A549 (cell line): ENCODE measurements around the gene COMMD10.

Experiments used
- BCL3 ChIP-seq: fragments of >200 bp; sonication (Bioruptor Twin); formaldehyde crosslinking; IDR thresholded peaks from 3 replicates; pipeline ENCODE4 v1.6.1; 2016
- CEBPB ChIP-seq, 2 experiments: fragments of >200 bp in 1 of 2; sonication (Bioruptor Twin) in 1 of 2; formaldehyde crosslinking in 1 of 2; IDR thresholded peaks; 2 replicates each; pipeline ENCODE4 v1.6.1; 2012 to 2016
- CTCF ChIP-seq: fragments of >200 bp; sonication (Bioruptor Twin); formaldehyde crosslinking; IDR thresholded peaks from 3 replicates; pipeline ENCODE4 v1.5.1; 2016
- EP300 ChIP-seq, 2 experiments: fragments of >200 bp; sonication (Bioruptor Twin); formaldehyde crosslinking; IDR thresholded peaks; 2 replicates in 1 of 2; 3 replicates in 1 of 2; pipeline ENCODE4 v1.6.1; 2016 to 2017
- HDAC2 ChIP-seq: fragments of 200-600 bp; sonication (generic); IDR thresholded peaks from 2 replicates; pipeline ENCODE4 v1.6.1; 2016
- HMGXB4 ChIP-seq: fragments of 250-450 bp; sonication (Bioruptor Pico); IDR thresholded peaks from 2 replicates; pipeline ENCODE4 v1.5.0; 2021; ENCODE audit warnings: mild to moderate bottlenecking, moderate library complexity, borderline replicate concordance
- MAZ ChIP-seq: fragments of 150-350 bp; IDR thresholded peaks from 2 replicates; pipeline ENCODE4 v1.6.1; 2014; ENCODE audit warnings: antibody characterized with exemption, low read depth, low read length, borderline replicate concordance
- MYC ChIP-seq: IDR thresholded peaks from 2 replicates; pipeline ENCODE4 v1.6.1; 2012; ENCODE audit warnings: mild to moderate bottlenecking, inconsistent platforms, low read length, improper control_type of control experiment, borderline replicate concordance
- POLR2A ChIP-seq: IDR thresholded peaks from 2 replicates; pipeline ENCODE4 v1.6.1; 2012; ENCODE audit warnings: mild to moderate bottlenecking, low read length
- RAD21 ChIP-seq, 2 experiments: fragments of >200 bp in 1 of 2; sonication (Bioruptor Twin) in 1 of 2; formaldehyde crosslinking in 1 of 2; IDR thresholded peaks in 1 of 2; conservative IDR thresholded peaks in 1 of 2; 2 replicates in 1 of 2; 3 replicates in 1 of 2; pipeline ENCODE4 v1.6.1; 2012 to 2018; ENCODE audit warnings: inconsistent platforms in 1 of 2
- SMC3 ChIP-seq: fragments of >200 bp; sonication (Bioruptor Twin); formaldehyde crosslinking; IDR thresholded peaks from 3 replicates; pipeline ENCODE4 v1.6.1; 2018; ENCODE audit warnings: inconsistent platforms
- SREBF2 ChIP-seq: fragments of 450-650 bp; IDR thresholded peaks from 2 replicates; pipeline ENCODE4 v1.6.1; 2014; ENCODE audit warnings: mild to moderate bottlenecking, moderate library complexity
- USF2 ChIP-seq: fragments of 450-650 bp; IDR thresholded peaks from 2 replicates; pipeline ENCODE4 v1.6.1; 2014; ENCODE audit warnings: antibody characterized with exemption

DNA sequence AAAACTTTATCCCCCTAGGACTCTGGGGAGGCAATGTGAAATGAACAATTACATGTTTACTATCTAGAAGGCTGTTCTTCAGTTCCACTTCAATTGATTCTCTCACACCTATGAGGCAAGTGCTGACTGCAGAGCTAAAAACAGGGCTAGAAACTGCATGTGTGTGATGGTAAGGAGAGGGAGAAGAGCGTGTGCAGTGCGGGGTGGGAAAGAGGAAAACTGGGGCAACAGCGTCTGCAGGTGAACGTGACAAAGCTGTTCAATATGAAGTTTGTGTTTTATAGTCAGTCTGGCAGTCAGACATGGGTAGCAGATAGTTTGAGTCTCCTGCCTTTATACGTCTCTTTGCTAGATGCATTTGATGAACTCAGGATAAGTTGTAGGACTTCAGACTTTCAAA, 6.6 kb upstream of the COMMD10 start:
- TF ChIP-seq CTCF (no peak), POLR2A (no peak), SMC3 (no peak), BCL3 (no peak), MAZ (no peak), MYC (no peak), CEBPB (IDR thresholded peaks at IDR 0.05) (no peak), EP300 (IDR thresholded peaks at IDR 0.05) (no peak), HDAC2 (no peak), SREBF2 (no peak), HMGXB4 (no peak), USF2 (no peak), RAD21 (conservative IDR thresholded peaks at IDR 0.05 in 1 of 2, IDR thresholded peaks at IDR 0.05 in 1 of 2) (no peak)
